MCF 10A (cell line): ENCODE measurements around the gene CAPS. TPM values are rescaled to one million over a fixed set of nuclear protein-coding genes. Genes with fewer than 3 reads are reported as not detected.

ENCODE experiments used
- BruUV-seq: library from RNA; stranded (reverse); fragments of 400-500 nt; replicated peaks from 2 replicates; lab custom pipeline; 2021; lab: Mats Ljungman, UMichigan
- CTCF ChIA-PET: fragments of 300-600 bp; sonication (Branson Sonifier 250); formaldehyde crosslinking; extraction: SDS; loops from one replicate; lab custom pipeline; 2021; ENCODE audit warnings: antibody characterized with exemption, inconsistent platforms; lab: Yijun Ruan, JAX
- POLR2A ChIA-PET: fragments of 300-600, 350-650 bp; sonication (Branson Sonifier 250); formaldehyde crosslinking; extraction: SDS; loops from one replicate; lab custom pipeline; 2020; ENCODE audit warnings: antibody characterized with exemption, inconsistent platforms; lab: Yijun Ruan, JAX
- DNase-seq: peaks from one replicate; pipeline ENCODE4 v3.0.0-alpha.2; 2018; ENCODE audit not compliant: unreplicated experiment
- H3K27ac Mint-ChIP-seq: one replicate; pipeline ENCODE4 v1.8.0; 2022; ENCODE audit warnings: mild to moderate bottlenecking, low read depth, mixed read lengths; ENCODE audit not compliant: unreplicated experiment
- H3K27me3 Mint-ChIP-seq: one replicate; pipeline ENCODE4 v1.8.0; 2022; ENCODE audit warnings: mixed read lengths; ENCODE audit not compliant: insufficient read depth, unreplicated experiment
- H3K36me3 Mint-ChIP-seq: one replicate; pipeline ENCODE4 v1.8.0; 2022; ENCODE audit warnings: mild to moderate bottlenecking, moderate library complexity, mixed read lengths; ENCODE audit not compliant: insufficient read depth, unreplicated experiment
- H3K4me1 Mint-ChIP-seq: one replicate; pipeline ENCODE4 v1.8.0; 2022; ENCODE audit warnings: mixed read lengths; ENCODE audit not compliant: insufficient read depth, unreplicated experiment
- H3K4me3 Mint-ChIP-seq: one replicate; pipeline ENCODE4 v1.8.0; 2022; ENCODE audit warnings: mild to moderate bottlenecking, moderate library complexity, mixed read lengths; ENCODE audit not compliant: unreplicated experiment
- H3K9me3 Mint-ChIP-seq: one replicate; pipeline ENCODE4 v1.8.0; 2022; ENCODE audit warnings: mixed read lengths; ENCODE audit not compliant: unreplicated experiment
- intact Hi-C: fragments of 100-400 bp; cut with micrococcal nuclease; formaldehyde crosslinking; loops from 2 replicates; pipeline ENCODE4 v1.14.1; 2022
- total RNA-seq: library from RNA; stranded (reverse); gene quantifications from 2 replicates; pipeline ENCODE4 v1.2.3, GENCODE V29; 2022
- TF ChIP-seq, protein P1 (sequence below): fragments of 200-600 bp; IDR thresholded peaks from one replicate; pipeline ENCODE4 v1.8.0; 2022; ENCODE audit warnings: antibody characterized with exemption, mild to moderate bottlenecking; ENCODE audit not compliant: unreplicated experiment

The CAPS gene
- total RNA-seq, 1 experiment from 2014 or later: 7.3 TPM

DNA sequence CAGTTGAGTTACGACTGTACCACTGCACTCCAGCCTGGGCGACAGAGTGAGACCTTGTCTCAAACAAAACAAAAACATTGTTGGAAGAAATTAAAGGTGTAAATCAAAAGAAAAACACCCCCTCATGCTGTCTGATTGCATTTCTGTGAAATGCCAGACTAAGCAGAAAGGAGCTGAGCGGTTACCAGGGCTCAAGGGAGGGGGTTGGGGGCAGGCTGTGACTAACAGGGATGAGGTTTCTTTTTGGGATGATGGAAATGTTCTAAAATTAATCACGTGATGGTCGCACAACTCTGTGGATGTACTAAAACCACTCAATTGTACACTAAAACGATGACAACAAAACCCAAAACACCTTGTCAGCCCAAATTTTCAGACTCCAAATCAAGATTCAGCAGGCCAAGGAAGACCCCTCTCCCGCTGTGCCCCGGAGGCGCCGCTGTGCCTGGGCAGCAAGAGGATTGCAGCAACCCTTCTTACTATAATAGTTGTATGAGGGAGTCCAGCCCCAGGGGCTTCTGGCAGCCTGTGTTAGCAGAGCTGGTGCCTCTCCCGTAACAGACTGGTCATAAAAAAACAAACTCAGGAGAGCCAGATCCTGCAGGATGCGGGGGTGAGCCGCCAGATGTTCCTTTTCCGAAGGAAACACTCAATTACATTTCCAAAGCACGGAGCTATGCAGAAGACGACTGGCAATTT lies 20.9 kb downstream of the CAPS start:
- Mint-ChIP-seq H3K4me1 (no peaks in the 10 kb centered on the region), H3K9me3 (no peaks in the 10 kb centered on the region), H3K27me3 (no peaks in the 10 kb centered on the region), H3K36me3 (peaks cover 52% of the 10 kb centered on the region), H3K4me3 (no peak overlapping the region), H3K27ac (no peak overlapping the region)
- TF ChIP-seq, protein P1, sequence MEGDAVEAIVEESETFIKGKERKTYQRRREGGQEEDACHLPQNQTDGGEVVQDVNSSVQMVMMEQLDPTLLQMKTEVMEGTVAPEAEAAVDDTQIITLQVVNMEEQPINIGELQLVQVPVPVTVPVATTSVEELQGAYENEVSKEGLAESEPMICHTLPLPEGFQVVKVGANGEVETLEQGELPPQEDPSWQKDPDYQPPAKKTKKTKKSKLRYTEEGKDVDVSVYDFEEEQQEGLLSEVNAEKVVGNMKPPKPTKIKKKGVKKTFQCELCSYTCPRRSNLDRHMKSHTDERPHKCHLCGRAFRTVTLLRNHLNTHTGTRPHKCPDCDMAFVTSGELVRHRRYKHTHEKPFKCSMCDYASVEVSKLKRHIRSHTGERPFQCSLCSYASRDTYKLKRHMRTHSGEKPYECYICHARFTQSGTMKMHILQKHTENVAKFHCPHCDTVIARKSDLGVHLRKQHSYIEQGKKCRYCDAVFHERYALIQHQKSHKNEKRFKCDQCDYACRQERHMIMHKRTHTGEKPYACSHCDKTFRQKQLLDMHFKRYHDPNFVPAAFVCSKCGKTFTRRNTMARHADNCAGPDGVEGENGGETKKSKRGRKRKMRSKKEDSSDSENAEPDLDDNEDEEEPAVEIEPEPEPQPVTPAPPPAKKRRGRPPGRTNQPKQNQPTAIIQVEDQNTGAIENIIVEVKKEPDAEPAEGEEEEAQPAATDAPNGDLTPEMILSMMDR: no peak
- intact Hi-C loops: no loop called here
- ChIA-PET POLR2A (no interaction called here), CTCF (no interaction called here)
- no peak for DNase-seq
- no TSS peak for BruUV-seq

DNA sequence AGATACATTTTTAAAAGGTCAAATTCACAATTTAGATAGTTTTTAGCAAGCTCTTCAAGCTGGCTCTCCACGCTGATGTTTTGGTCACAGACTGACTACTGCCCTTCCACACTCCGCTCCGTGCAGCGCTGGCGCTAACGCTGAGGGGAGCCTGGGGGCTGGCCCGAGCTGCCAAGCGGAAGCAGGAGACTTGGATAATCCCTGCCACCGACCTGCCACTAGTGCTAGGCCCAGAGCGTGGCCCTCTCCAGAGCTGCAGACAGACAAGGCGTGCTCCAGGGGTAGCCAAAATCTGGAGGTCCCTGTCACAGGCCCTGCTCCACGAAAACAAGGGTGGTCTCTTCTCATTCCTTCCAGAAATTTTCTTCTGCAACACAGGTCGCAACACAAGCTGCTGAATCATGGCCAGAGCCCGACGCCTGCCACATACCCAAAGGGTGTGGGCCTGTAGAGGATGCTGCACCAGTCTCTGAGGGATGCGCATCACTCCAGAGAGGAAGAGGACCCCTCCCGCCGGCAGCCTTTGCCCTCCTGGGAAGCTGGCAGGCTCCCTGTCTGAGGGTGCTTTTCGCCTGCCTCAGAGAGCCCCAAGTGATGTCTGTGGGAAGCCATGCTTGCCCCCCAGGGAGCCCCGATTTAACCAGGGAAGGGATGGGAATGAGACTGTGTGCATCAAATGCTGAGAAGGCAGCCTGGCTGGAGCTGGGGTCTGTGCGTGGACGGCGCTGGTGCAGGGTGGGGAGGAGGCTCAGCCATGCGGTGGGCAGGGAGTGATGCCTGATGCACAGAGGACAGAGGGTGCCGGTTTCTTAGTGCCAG lies 21.6 kb downstream of the CAPS start:
- ChIA-PET POLR2A (no interaction called here), CTCF (interaction anchor here (0.6 kb wide), 1 partner anchor 20 kb away, joined by 3 read pairs; no protein-coding TSS in a partner anchor)
- TF ChIP-seq, protein P1: no peak
- no TSS peak for BruUV-seq
- H3K36me3 Mint-ChIP-seq: peaks cover 52% of the 10 kb centered on the region
- no peaks in the 10 kb centered on the region for H3K4me1 Mint-ChIP-seq
- no peaks in the 10 kb centered on the region for H3K9me3 Mint-ChIP-seq
- no peak overlapping the region for H3K27ac Mint-ChIP-seq
- no peak overlapping the region for H3K4me3 Mint-ChIP-seq
- no peaks in the 10 kb centered on the region for H3K27me3 Mint-ChIP-seq
- intact Hi-C loops: no loop called here
- DNase-seq: no peak

DNA sequence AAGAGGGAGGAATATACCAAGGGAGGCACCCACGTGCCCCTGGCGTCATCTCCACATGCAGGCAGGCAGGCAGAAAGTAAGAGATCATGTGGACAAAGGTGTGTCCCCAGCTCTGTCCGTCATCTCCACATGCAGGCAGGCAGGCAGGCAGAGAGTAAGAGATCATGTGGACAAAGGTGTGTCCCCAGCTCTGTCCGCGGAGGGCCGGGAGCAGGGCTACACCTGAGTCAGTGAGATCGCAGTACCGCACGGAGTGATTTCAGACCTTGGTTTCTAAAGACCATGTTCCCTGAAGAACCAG lies 22.2 kb downstream of the CAPS start:
- ChIA-PET POLR2A (no interaction called here), CTCF (interaction anchor here (0.6 to 1.7 kb wide), 2 partner anchors 31 to 780 kb away, joined by 3 to 6 read pairs; no protein-coding TSS in a partner anchor)
- DNase-seq: no peak
- TF ChIP-seq, protein P1: no peak
- intact Hi-C loops: no loop called here
- Mint-ChIP-seq H3K36me3 (peaks cover 55% of the 10 kb centered on the region), H3K4me1 (no peaks in the 10 kb centered on the region), H3K27ac (no peak overlapping the region), H3K9me3 (no peaks in the 10 kb centered on the region), H3K27me3 (no peaks in the 10 kb centered on the region), H3K4me3 (no peak overlapping the region)
- BruUV-seq: no TSS peak

DNA sequence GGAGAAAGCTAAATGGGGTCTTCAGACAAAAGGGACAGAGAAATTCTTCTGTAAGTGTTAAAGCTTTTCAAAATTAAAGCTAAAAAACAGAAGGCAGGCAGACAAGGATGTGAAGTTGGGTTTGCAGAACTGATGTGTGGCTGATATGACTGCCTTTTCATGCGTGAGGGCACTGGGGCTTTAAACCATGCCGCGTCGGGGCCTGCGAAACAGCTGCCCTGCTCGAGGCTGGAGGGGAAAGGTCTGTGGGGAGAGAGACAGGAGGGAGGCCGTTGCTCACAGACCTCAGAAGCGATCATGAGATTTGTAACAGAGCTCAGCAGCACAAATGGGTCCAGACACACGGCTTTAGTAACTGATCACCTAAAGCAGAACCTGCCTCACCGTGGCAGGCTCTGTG lies 23.5 kb downstream of the CAPS start:
- Mint-ChIP-seq H3K36me3 (peaks cover 44% of the 10 kb centered on the region), H3K27me3 (no peaks in the 10 kb centered on the region), H3K9me3 (no peaks in the 10 kb centered on the region), H3K27ac (no peak overlapping the region), H3K4me3 (no peak overlapping the region), H3K4me1 (no peaks in the 10 kb centered on the region)
- no TSS peak for BruUV-seq
- intact Hi-C loops: no loop called here
- TF ChIP-seq, protein P1: no peak
- no peak for DNase-seq
- ChIA-PET CTCF (interaction anchor here (0.5 to 1.7 kb wide), 4 partner anchors 17 to 143 kb away, joined by 3 to 6 read pairs (median 3); no protein-coding TSS in a partner anchor), POLR2A (interaction anchor here (0.6 to 1.2 kb wide), 2 partner anchors 11 to 1446 kb away, joined by 3 read pairs; no protein-coding TSS in a partner anchor)
